IPS-NIHi7 (cell line): ENCODE results near the gene HLA-DOA.
A peak's percentile ranks its signal among the peaks of the same experiment; 100 is the strongest.

ENCODE experiments used
- DNase-seq: peaks from one replicate; pipeline ENCODE4 v3.0.0; 2012; ENCODE audit warnings: mixed read lengths; ENCODE audit errors: extremely low spot score

Gene HLA-DOA

GRCh38 chr6:33008944-33009861, at the start of gene HLA-DOA:
Gene HLA-DOA (minus strand): TSS chr6:33009591.
- DNase-seq = peak; percentile 92

- DNase-seq = no peak
Measured at GRCh38 chr6:33057222-33058150, 48.1 kb upstream of the HLA-DOA start.

- no peak for DNase-seq
Measured at GRCh38 chr6:33053230-33053629, 43.8 kb upstream of the HLA-DOA start.

- DNase-seq = no peak
Measured at GRCh38 chr6:33052627-33053026, 43.2 kb upstream of the HLA-DOA start.

DNA sequence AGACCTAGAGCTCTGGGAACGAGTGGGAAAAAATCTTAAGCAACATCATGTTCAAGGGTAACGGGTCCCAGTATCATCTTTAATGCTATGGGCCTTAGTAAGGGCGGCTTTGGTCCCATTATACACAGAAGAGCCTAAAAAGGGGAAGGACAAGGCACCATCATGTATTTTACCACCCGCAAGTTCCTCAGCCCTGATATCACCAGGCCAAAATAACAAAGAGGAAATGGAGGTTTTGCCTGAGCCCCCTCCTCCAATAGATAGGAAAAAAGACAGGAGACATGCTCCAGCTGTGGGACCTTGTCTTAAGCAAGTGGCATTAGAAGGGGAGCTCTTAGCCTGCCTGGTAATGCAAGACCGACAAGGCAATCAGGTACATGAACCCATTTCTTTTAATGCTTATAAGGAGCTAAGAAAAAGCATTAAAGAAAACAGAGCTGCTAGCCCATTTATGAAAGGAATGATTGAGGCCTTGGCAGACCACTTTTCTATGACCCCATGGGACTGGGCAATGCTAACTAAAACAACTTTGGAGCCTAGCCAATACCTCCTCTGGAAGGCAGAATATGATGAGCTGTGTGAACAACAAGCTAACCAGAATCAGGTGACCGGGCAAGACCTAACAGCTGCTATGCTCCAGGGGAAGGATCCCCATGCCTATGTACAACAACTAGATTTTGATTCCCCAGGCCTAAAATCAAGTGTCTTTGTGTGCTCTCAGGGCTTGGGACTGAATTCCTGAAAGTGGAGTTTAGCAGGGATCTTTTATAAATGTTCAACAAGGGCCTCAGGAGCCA, 40.8 kb upstream of the HLA-DOA start:
- no peak for DNase-seq

- DNase-seq = peak; percentile 20
Measured at GRCh38 chr6:33049323-33050013, 40.1 kb upstream of the HLA-DOA start.

DNA sequence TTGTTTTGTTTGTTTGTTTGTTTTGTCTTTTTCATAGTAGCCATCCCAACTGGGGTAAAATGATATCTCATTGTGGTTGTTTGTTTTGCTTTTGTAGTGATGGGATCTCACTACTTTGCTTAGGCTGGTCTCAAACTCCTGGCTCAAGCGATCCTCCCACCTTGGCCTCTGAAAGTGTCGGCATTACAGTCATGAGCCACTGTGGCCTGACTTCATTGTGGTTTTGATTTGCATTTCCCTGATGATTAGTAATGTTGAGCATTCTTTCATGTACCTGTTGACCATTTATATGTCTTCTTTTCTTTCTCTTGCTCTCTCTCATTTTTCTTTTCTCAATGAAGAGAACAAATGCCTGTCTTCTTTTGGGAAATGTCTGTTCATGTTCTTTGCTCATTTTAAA, 30.8 kb upstream of the HLA-DOA start:
- DNase-seq = no peak

DNA sequence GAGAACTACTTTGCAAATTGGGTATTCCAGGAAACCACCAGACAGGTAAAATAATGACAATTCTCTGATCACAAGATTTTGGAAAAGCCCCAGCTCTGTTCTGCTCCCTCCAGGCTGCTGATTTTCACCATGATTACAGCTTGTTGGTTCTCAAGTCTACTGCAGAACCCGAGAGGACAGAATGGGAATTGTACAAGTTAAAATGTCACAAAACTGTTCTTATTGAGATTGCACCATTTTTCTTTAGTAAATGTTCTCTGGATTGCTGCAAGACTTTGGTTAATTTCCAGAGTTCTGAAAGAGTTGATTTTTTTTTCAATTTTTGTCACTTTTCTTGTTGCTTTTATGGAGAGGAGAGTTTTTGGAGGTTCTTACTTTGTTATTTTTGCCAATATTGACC, 27.1 kb upstream of the HLA-DOA start:
- DNase-seq = no peak

- no peak for DNase-seq
Measured at GRCh38 chr6:33034554-33034953, 25.2 kb upstream of the HLA-DOA start.

DNA sequence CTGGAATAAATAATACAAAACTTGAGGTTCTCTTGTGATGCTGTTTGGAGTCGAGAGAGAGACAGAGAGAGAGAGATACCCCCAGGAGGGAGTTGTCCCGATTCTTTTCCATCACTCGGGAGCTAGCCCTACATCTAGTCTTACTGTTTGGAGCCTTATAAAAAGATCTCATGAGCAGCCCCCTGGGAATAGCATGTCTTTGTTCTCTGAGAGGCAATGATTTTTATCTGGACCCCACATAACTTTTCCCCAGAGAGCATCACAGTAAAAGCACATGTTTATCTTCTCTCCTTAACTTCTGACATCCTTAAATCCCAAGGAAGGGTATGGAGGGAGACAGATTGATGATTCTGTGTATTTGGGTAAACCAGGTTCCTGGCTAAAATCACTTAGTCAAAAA, 20.9 kb upstream of the HLA-DOA start:
- no peak for DNase-seq

GRCh38 chr6:33029328-33030184, 20.2 kb upstream of the HLA-DOA start:
- DNase-seq = no peak

- DNase-seq = no peak
Measured at GRCh38 chr6:33028220-33028849, 18.9 kb upstream of the HLA-DOA start.

DNA sequence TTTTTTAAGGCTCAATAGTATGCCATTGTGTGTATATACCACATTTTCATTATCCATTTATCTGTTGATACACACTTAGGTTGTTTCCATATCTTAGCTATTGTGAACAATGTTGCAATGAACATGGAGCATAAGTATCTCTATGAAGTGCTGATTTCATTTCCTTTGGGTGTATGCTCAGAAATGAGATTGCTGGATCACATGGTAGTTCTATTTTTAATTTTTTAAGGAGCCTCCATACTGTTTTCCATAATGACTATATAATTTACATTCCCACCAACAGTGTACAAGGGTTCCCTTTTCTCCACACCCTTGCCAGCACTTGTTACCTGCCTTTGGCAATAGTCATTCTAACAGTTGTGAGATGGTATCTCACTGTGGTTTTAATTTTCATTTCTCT, 15.1 kb upstream of the HLA-DOA start:
- no peak for DNase-seq

DNA sequence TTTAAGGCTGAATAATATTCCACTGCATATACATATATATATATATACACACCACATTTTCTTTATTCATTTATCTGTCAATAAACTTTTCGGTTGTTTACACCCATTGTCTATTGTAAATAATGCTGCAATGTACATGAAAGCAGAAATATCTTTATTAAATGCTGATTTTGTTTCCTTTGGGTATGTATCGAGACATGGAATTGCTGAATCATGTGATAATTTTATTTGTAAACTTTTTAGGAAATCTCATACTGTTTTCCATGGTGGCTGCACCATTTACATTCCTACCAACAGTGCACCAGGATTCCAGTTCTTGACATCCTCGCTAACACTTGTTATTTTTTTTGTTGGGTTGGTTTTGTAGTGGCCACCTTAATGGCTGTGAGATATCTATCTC, 14.1 kb upstream of the HLA-DOA start:
- DNase-seq = no peak

DNA sequence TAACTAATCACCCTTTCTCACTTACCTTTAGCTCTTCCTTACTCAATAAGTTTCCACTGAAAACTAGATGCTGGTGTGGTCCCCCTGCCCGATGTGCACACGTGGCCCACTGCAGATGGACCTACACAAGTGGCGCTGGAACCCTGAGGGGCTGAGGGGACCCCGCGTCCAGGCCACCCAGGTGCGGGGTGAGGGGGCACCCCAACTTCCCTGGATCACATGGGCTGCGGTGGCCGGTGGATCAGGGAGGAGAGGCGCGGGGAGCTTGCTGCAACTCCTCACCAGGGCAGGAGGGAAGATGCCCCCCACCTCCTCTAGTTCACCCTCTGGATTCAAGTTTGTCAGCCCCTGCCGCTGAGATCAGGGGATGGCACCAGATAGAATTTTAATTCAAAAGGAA, 12.5 kb upstream of the HLA-DOA start:
- DNase-seq = no peak

GRCh38 chr6:33019372-33019771, 10.0 kb upstream of the HLA-DOA start:
- DNase-seq = no peak

DNA sequence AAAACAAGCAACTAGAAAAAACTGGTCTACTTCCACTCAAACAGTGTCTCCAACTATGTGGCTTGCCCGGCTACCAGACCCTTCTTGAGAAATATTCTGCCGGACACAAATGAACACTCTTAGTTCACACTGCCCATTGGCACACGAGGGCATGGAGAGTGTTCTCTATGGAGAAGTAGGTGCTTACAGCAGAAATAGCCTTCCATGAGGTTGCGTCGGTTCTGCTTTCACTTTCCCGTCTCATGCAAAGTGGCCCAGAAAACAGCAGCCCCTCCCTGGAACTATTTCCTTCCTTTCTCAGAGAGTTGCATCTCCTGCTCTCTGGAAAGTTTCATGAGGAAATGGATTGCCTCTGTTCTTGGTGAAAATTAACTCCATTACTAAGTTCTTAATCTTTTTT, 9.5 kb upstream of the HLA-DOA start:
- DNase-seq = no peak

GRCh38 chr6:33018418-33018817, 9.0 kb upstream of the HLA-DOA start:
- no peak for DNase-seq

- no peak for DNase-seq
Measured at GRCh38 chr6:33017694-33018353, 8.4 kb upstream of the HLA-DOA start.
